Osteoblast (primary cell): Measurements from ENCODE around the gene SLC43A3. TPM values are rescaled to one million over a fixed set of nuclear protein-coding genes. Genes with fewer than 3 reads are reported as not detected.

Experiments
- DNase-seq: peaks from one replicate; pipeline ENCODE4 v3.0.0; 2011; ENCODE audit warnings: low spot score, mixed read lengths; ENCODE audit not compliant: insufficient read length; ENCODE audit errors: missing footprints
- H2AFZ ChIP-seq: 2 replicates; pipeline ENCODE4 v1.6.0; 2011; ENCODE audit warnings: mild to moderate bottlenecking, low read length
- H3K27ac ChIP-seq: 2 replicates; pipeline ENCODE4 v1.5.1; 2011; ENCODE audit warnings: mild to moderate bottlenecking, low read depth, low read length, moderate library complexity
- H3K27me3 ChIP-seq: 2 replicates; pipeline ENCODE4 v1.6.0; 2012; ENCODE audit warnings: mild to moderate bottlenecking, control low read depth, inconsistent platforms, low read length, moderate library complexity; ENCODE audit not compliant: insufficient read depth
- H3K36me3 ChIP-seq: 2 replicates; pipeline ENCODE4 v1.5.1; 2011; ENCODE audit warnings: mild to moderate bottlenecking, low read length, control low read depth, moderate library complexity; ENCODE audit not compliant: insufficient read depth
- H3K4me1 ChIP-seq: 2 replicates; pipeline ENCODE4 v1.5.1; 2011; ENCODE audit warnings: mild to moderate bottlenecking, low read length, control low read depth, moderate library complexity; ENCODE audit not compliant: insufficient read depth
- H3K4me2 ChIP-seq: 2 replicates; pipeline ENCODE4 v1.6.0; 2011; ENCODE audit warnings: mild to moderate bottlenecking, low read length; ENCODE audit not compliant: insufficient read depth
- H3K4me3 ChIP-seq: fragments of 200-600 bp; sonication (generic); 3 replicates; pipeline ENCODE4 v1.5.1; 2012; ENCODE audit warnings: mild to moderate bottlenecking, low read length, inconsistent platforms; ENCODE audit not compliant: insufficient read depth
- H3K79me2 ChIP-seq: 2 replicates; pipeline ENCODE4 v1.6.0; 2012; ENCODE audit warnings: mild to moderate bottlenecking, low read length, control low read depth, inconsistent platforms; ENCODE audit not compliant: insufficient read depth
- H3K9me3 ChIP-seq: 2 replicates; pipeline ENCODE4 v1.5.1; 2011; ENCODE audit warnings: low read depth, low read length, control low read depth
- H4K20me1 ChIP-seq: 2 replicates; pipeline ENCODE4 v1.6.0; 2012; ENCODE audit warnings: mild to moderate bottlenecking, low read length, control low read depth; ENCODE audit not compliant: insufficient read depth
- total RNA-seq: library from RNA; depleted of rRNA; stranded (reverse); fragments of >200 nt; gene quantifications from 2 replicates; pipeline ENCODE4 v1.2.3, GENCODE V29; 2012
- TF ChIP-seq, protein P1 (sequence below): IDR thresholded peaks from 2 replicates; pipeline ENCODE4 v1.5.1; 2011; ENCODE audit warnings: mild to moderate bottlenecking, low read depth, low read length, moderate library complexity; ENCODE audit errors: extremely low read depth

Gene SLC43A3
- total RNA-seq, 1 donor: 51.4 TPM

- Histone ChIP-seq H2AFZ (no peak overlapping the region), H3K4me1 (no peaks in the 10 kb centered on the region), H4K20me1 (no peaks in the 10 kb centered on the region), H3K27me3 (peaks cover 8% of the 10 kb centered on the region), H3K27ac (no peak overlapping the region), H3K4me2 (no peak overlapping the region), H3K4me3 (no peak overlapping the region), H3K9me3 (no peaks in the 10 kb centered on the region), H3K79me2 (no peaks in the 10 kb centered on the region), H3K36me3 (no peaks in the 10 kb centered on the region)
- TF ChIP-seq, protein P1, sequence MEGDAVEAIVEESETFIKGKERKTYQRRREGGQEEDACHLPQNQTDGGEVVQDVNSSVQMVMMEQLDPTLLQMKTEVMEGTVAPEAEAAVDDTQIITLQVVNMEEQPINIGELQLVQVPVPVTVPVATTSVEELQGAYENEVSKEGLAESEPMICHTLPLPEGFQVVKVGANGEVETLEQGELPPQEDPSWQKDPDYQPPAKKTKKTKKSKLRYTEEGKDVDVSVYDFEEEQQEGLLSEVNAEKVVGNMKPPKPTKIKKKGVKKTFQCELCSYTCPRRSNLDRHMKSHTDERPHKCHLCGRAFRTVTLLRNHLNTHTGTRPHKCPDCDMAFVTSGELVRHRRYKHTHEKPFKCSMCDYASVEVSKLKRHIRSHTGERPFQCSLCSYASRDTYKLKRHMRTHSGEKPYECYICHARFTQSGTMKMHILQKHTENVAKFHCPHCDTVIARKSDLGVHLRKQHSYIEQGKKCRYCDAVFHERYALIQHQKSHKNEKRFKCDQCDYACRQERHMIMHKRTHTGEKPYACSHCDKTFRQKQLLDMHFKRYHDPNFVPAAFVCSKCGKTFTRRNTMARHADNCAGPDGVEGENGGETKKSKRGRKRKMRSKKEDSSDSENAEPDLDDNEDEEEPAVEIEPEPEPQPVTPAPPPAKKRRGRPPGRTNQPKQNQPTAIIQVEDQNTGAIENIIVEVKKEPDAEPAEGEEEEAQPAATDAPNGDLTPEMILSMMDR: no peak
- DNase-seq: no peak
Measured at GRCh38 chr11:57396744-57397143, 30.2 kb downstream of the SLC43A3 start.

GRCh38 chr11:57395905-57396623 lies 30.9 kb downstream of the SLC43A3 start:
- no peak for DNase-seq
- no peaks in the 10 kb centered on the region for H3K36me3 ChIP-seq
- H2AFZ ChIP-seq: no peak overlapping the region
- TF ChIP-seq, protein P1: no peak
- no peak overlapping the region for H3K4me2 ChIP-seq
- no peaks in the 10 kb centered on the region for H3K4me1 ChIP-seq
- no peaks in the 10 kb centered on the region for H3K9me3 ChIP-seq
- H3K79me2 ChIP-seq: no peaks in the 10 kb centered on the region
- no peak overlapping the region for H3K27ac ChIP-seq
- H3K4me3 ChIP-seq: no peak overlapping the region
- no peaks in the 10 kb centered on the region for H4K20me1 ChIP-seq
- peaks cover 8% of the 10 kb centered on the region for H3K27me3 ChIP-seq

- TF ChIP-seq, protein P1: no peak
Measured at GRCh38 chr11:57394203-57394965, 32.5 kb downstream of the SLC43A3 start.

GRCh38 chr11:57392763-57393105 lies 34.2 kb downstream of the SLC43A3 start:
- TF ChIP-seq, protein P1: no peak
- no peaks in the 10 kb centered on the region for H3K36me3 ChIP-seq
- no peaks in the 10 kb centered on the region for H4K20me1 ChIP-seq
- H2AFZ ChIP-seq: no peak overlapping the region
- H3K4me3 ChIP-seq: no peak overlapping the region
- H3K4me1 ChIP-seq: no peaks in the 10 kb centered on the region
- H3K9me3 ChIP-seq: no peaks in the 10 kb centered on the region
- H3K27me3 ChIP-seq: peaks cover 6% of the 10 kb centered on the region
- no peaks in the 10 kb centered on the region for H3K79me2 ChIP-seq
- H3K27ac ChIP-seq: no peak overlapping the region
- no peak for DNase-seq
- no peak overlapping the region for H3K4me2 ChIP-seq

More at GRCh38 chr11:57394203-57394965, 32.5 kb downstream of the SLC43A3 start:
- Histone ChIP-seq H3K4me2 (no peak overlapping the region), H3K79me2 (no peaks in the 10 kb centered on the region), H3K9me3 (no peaks in the 10 kb centered on the region), H3K36me3 (no peaks in the 10 kb centered on the region), H2AFZ (no peak overlapping the region), H3K4me3 (no peak overlapping the region), H3K4me1 (no peaks in the 10 kb centered on the region), H3K27me3 (peaks cover 12% of the 10 kb centered on the region), H3K27ac (no peak overlapping the region), H4K20me1 (no peaks in the 10 kb centered on the region)
- DNase-seq: no peak
